ENCODE measurements around the gene SFSWAP.

GRCh38 chr12:131843527-131843926 lies 132.6 kb downstream of the SFSWAP start:
- TF ChIP-seq, protein P1, sequence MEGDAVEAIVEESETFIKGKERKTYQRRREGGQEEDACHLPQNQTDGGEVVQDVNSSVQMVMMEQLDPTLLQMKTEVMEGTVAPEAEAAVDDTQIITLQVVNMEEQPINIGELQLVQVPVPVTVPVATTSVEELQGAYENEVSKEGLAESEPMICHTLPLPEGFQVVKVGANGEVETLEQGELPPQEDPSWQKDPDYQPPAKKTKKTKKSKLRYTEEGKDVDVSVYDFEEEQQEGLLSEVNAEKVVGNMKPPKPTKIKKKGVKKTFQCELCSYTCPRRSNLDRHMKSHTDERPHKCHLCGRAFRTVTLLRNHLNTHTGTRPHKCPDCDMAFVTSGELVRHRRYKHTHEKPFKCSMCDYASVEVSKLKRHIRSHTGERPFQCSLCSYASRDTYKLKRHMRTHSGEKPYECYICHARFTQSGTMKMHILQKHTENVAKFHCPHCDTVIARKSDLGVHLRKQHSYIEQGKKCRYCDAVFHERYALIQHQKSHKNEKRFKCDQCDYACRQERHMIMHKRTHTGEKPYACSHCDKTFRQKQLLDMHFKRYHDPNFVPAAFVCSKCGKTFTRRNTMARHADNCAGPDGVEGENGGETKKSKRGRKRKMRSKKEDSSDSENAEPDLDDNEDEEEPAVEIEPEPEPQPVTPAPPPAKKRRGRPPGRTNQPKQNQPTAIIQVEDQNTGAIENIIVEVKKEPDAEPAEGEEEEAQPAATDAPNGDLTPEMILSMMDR (IDR thresholded peaks at IDR 0.05), result no peak
- TF ChIP-seq POLR2A (IDR thresholded peaks at IDR 0.05; ENCODE audit: low read length) (no peak), BHLHE40 (IDR thresholded peaks at IDR 0.05; ENCODE audit: low read depth, low read length) (no peak), NR3C1 (IDR thresholded peaks at IDR 0.05) (no peak), CBX8 (IDR thresholded peaks at IDR 0.05) (no peak), POLR2AphosphoS2 (conservative IDR thresholded peaks at IDR 0.05; ENCODE audit: low read length) (no peak), EHMT2 (IDR thresholded peaks at IDR 0.05; ENCODE audit: low read depth) (no peak), EP300 (IDR thresholded peaks at IDR 0.05) (no peak), CEBPB (IDR thresholded peaks at IDR 0.05) (no peak), MYC (IDR thresholded peaks at IDR 0.05; ENCODE audit: borderline replicate concordance, low read length) (no peak)

All from A549 (cell line).